Endometrial microvascular endothelial cells (primary cell): ENCODE data around the gene HS3ST3B1. TPM values are rescaled to one million over a fixed set of nuclear protein-coding genes. Genes with fewer than 3 reads are reported as not detected.

Source experiments
- in situ Hi-C: cut with HindIII; loops from 2 replicates; pipeline ENCODE4 v1.10.0; 2017; ENCODE audit warnings: low sequenced_read_pairs, low pct_unique_long_range_greater_than_20kb; ENCODE audit errors: inconsistent ontology term
- total RNA-seq: library from RNA; depleted of rRNA; stranded (reverse); fragments of >200 nt; gene quantifications from one replicate; pipeline ENCODE4 v1.2.3, GENCODE V29; 2015; ENCODE audit errors: inconsistent ontology term

The HS3ST3B1 gene
- total RNA-seq, 1 donor from 2014 or later, result 2.4 TPM

GRCh38 chr17:14318109-14318917 lies 17.4 kb downstream of the HS3ST3B1 start:
- in situ Hi-C loops, result no loop called here

GRCh38 chr17:14318918-14319205 lies 18.0 kb downstream of the HS3ST3B1 start:
- in situ Hi-C loops, result no loop called here

- in situ Hi-C loops, result no loop called here
These were observed 19.2 kb downstream of the HS3ST3B1 start for GRCh38 chr17:14320098-14320497.

- in situ Hi-C loops, result no loop called here
These were observed 20.0 kb downstream of the HS3ST3B1 start for GRCh38 chr17:14320734-14321475.

- in situ Hi-C loops, result no loop called here
These were observed 20.6 kb downstream of the HS3ST3B1 start for GRCh38 chr17:14321476-14321949.

- in situ Hi-C loops, result no loop called here
These were observed 21.3 kb downstream of the HS3ST3B1 start for GRCh38 chr17:14321980-14322776.

GRCh38 chr17:14323522-14323981 lies 22.7 kb downstream of the HS3ST3B1 start:
- in situ Hi-C loops, result no loop called here

GRCh38 chr17:14325618-14326167 lies 24.8 kb downstream of the HS3ST3B1 start:
- in situ Hi-C loops, result no loop called here

GRCh38 chr17:14329900-14330491 lies 29.1 kb downstream of the HS3ST3B1 start:
- in situ Hi-C loops, result no loop called here

GRCh38 chr17:14330492-14330962 lies 29.6 kb downstream of the HS3ST3B1 start:
- in situ Hi-C loops, result no loop called here

- in situ Hi-C loops, result no loop called here
These were observed 30.5 kb downstream of the HS3ST3B1 start for GRCh38 chr17:14331225-14331981.

GRCh38 chr17:14331982-14332298 lies 31.1 kb downstream of the HS3ST3B1 start:
- in situ Hi-C loops, result no loop called here

GRCh38 chr17:14332331-14332730 lies 31.4 kb downstream of the HS3ST3B1 start:
- in situ Hi-C loops, result no loop called here

- in situ Hi-C loops, result no loop called here
These were observed 32.6 kb downstream of the HS3ST3B1 start for GRCh38 chr17:14333506-14333905.

GRCh38 chr17:14334276-14334840 lies 33.5 kb downstream of the HS3ST3B1 start:
- in situ Hi-C loops, result no loop called here

- in situ Hi-C loops, result no loop called here
These were observed 34.0 kb downstream of the HS3ST3B1 start for GRCh38 chr17:14334919-14335318.

GRCh38 chr17:14336418-14336817 lies 35.5 kb downstream of the HS3ST3B1 start:
- in situ Hi-C loops, result no loop called here

- in situ Hi-C loops, result no loop called here
These were observed 36.8 kb downstream of the HS3ST3B1 start for GRCh38 chr17:14337596-14338079.
